HG03066 (cell line): Measurements from ENCODE around the gene SRBD1.

Experiments
- ATAC-seq: cut with Tn5 transposase; IDR thresholded peaks from one replicate; pipeline ENCODE4 v1.9.1; 2021; ENCODE audit warnings: low read depth; ENCODE audit not compliant: unreplicated experiment

Gene SRBD1

DNA sequence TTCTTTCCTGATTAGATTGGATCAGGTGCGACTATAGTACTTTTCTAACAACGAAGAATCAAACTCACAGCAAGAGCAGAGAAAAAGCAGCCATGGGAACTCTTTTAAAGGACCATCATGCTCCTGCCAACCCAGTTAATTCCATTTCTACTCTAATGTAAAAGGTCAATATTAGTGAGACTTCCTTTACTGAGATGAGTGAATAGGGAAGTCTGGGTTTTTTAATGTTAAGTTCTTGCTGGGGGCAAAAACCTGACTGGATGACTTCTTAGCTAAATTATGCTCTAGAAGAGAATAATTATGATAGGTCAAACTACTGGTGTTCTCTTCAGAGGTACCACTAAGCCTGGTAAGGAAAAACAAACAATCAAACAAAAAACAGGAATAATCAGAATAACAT lies 8.4 kb downstream of the SRBD1 start:
- ATAC-seq, result no peak

DNA sequence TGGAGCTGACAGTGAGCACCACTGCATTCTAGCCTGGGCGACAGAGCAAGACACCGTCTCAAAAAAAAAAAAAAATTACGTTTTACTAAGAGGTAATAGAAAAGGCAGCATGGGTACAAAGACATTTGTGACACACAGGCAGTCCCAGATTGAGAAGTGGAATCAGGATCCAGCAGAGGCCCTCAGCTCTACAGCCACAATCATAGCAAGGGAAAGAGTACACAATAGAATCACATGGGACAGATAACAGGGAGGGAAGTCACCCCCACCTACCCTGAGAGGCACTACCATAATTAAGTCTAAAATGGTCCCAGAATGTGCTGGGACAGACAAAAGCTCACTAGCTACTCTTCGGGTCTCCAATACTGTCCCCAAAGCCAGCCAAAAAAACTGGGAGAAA lies 12.5 kb downstream of the SRBD1 start:
- no peak for ATAC-seq

DNA sequence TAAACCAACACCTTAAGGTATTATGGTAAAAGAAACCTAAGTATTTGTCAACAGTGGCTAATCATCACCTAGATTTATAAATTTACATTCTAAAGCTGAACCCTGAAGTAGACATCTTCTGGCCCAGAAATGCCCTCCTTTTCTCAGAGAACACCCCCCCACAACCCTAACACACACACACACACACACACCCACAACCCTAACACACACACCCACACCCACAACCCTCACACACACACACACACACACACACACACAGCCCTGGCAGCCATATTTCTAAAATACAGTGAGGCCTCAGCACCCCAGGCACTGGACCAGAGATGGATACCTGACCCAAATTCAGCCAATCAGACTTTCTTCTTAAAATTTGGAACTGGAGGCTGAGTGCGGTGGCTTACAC lies 14.3 kb downstream of the SRBD1 start:
- no peak for ATAC-seq

DNA sequence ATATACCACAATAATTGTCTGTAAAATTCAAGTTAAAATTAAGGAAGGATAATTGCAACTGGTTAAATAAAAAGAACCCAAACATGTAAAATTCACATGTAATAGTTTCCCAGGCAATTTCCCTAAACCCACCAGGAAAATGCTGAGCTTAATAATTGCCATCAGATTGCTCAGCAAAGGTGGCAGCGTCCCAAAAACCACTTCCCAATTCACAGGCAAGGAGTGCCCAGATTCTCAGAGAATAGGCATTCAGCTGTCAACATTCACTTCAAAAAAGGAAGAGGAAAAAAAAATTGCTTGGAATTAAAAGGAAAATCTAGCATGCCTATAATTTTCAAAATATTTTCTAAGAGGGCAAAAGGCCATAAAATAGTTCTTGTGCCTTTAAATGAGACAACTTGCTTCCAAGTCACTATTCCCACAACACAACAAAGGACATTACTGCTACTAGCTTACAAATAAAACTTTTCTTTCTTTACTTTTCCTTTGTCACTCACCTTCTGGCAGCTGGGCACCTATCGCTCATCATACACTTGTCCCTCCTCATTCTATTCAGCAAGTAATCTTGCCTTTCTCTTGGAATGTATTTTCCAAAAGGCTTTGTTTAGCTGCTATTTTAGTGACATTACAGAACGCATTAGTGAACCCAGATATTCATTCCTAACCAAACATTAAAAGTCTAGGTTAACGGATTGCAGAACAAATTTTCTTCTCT lies 15.2 kb downstream of the SRBD1 start:
- no peak for ATAC-seq

DNA sequence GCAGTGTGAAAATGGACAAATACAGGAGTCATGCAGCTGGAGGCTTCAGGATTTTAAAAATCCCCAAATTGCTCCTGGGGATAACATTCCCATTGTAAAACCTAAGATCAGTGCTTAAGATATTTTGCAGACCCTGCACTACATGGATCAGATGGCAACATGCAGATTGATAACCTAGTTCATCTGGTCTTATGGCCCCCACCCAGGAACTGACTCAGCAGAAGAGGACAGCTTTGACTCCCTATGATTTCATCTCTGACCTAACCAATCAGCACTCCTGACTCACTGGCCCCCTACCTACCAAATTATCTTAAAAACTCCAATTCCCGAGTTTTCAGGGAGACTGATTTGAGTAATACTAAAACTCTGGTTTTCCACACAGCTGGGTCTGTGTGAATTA lies 20.0 kb downstream of the SRBD1 start:
- no peak for ATAC-seq

DNA sequence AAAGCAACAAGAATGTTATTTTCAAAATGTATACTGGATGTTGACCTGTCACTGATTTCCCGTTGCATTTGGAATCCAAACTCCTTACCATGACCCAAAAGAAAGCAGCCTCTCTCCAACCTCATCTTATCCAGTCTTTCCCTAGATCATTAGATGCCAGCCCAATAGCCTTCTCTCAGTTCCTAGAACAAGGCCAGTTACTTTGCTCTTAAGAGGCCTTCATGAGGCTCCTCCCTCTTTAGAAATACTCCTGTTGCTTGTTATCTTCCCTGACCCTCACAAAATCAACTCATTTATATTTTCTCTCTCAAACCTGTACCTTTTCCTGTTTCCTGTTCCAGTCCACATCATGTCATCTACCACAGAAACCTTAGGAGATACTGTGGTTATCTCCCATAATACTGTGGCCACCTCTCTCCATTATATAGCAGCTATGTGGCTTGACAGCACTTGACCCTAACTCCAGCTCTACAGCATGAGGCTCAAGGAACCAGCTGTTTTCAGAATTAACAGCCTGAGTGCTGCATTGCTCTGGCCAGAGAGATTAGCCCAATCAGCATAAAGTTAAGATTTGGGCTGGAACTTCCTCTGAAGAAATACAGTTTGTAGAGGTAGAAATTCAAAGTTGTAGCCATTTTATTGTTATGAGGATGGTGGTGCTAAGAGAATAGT lies 22.8 kb downstream of the SRBD1 start:
- ATAC-seq, result no peak

DNA sequence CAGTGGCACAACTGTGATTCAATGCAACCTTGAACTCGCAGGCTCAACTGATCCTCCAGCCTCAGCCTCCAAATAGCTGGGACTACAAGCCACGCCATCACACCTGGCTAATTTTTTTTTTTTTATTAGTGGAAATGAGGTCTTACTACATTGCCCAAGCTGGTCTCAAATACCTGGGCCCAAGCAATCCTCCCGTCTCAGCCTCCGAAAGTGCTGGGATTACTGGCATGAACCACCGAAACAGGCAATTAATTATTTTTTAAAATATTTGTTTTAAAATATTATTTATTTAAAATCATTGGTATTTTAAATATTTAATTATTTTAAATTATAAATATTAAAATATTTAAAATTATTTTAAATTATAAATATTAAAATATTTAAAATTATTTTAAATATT lies 24.5 kb downstream of the SRBD1 start:
- no peak for ATAC-seq

DNA sequence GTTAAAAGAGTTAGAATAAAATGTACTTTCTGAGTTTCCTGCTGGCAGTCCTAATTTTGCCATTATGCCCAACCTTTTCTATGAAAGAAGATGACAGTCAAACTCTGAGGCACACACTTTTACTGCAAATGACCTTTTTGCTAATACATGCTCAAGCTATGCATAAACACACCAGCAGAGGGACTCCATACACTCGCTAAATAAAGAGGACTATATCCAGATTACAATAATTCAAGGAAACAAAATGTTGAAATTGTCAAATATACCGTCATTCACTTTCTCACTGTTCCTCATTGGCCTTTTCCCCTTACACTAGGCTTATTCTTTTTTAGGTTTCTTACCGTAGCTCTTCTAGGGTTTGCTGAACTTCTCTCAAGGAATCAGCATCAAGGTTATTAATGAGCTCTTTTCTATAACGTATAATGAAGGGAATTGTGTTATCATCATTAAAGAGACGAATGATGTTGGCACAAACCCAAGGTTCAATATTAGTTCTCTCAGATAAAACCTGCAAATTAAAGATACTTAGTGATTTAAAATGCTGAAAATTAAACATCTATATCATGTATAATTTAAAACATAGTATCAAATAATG lies 25.7 kb downstream of the SRBD1 start:
- ATAC-seq, result no peak

DNA sequence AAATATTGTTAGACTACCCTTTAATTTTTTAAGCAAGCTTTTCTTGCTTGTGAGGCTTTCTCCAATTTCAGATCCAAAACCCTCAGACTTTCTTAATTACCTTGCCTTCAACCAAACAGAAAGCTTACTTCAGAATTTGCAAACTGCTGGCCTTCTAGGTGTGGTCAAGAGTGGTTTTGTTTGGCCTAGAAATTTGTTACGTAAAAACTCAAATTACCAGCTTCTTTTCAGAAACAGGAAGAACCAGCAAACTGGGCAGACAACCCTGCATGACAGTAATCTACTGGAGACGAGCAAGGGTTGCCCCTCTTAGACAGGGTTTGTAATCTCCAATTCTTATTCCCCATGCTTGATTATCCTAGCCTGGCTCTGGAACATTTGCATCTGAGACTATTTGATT lies 27.1 kb downstream of the SRBD1 start:
- no peak for ATAC-seq

DNA sequence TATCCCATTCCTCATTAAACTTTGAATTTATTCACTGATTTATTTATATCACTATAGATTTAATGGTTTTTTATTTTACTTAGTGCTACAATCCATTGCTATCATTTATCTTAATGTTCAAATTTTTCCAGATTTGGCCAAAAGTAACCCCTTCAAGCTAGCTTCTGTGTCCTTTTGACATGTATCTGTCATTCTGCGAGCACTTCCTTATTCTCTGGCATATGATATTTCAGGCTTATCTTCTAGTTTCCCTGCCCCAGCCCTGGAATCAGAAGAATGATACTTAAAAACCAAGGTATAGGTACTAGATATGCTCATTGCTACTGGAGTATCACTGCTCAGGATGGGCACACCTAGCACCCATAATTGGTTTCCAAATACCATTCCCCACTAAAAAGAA lies 28.5 kb downstream of the SRBD1 start:
- ATAC-seq, result no peak

DNA sequence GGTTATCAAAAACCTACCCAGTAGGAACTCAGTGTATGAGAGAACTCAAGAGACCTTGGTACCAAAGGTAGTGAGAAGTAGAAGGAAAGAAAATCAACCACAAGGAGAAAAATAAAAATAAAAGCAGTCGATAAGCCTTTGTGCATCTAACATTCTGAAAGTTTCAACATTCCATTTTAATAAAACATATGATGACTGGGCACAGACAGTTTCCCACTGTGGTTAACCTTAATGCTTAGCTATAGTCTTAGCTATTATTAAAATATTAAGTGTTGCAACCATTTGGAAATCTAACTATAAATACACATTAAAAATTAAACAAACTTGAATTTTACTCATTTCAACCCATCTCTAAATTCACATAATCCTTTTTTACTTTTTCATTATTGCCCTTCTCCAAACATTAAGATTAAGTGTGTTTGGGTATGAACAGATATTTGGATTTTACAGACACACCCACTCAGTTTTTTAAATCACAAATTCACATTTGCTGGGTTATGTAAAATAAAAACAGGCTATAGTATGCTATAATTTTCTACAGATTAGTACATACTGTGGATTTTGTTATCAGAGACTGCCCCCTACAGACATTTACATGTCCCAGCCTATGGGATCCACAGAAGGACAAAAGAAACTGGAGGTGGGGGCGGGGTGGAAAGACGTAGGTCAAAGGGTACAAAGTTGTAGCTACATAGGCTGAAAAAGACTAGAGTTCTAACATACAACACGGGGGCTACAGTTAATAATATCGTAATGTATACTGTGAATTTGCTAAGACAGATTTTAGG lies 32.8 kb downstream of the SRBD1 start:
- ATAC-seq, result no peak

DNA sequence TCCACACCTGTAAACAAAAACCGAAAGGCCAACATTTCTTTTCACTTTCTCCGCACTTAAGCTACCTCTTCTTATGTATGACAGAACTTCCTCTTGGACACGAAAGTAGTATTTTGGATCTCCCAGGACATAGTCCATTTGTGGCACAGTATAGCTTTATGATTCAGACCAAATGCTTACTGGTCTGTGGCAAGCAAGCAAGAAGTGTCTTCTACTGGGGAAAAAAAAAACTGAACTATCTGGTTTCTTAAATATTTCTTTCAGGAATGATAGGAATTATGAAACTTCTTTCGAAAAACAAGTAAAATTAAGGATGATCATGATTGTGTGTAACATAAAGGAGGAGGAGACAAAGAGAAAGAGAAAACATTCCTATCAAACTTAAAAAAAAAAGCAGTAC lies 33.6 kb downstream of the SRBD1 start:
- no peak for ATAC-seq

DNA sequence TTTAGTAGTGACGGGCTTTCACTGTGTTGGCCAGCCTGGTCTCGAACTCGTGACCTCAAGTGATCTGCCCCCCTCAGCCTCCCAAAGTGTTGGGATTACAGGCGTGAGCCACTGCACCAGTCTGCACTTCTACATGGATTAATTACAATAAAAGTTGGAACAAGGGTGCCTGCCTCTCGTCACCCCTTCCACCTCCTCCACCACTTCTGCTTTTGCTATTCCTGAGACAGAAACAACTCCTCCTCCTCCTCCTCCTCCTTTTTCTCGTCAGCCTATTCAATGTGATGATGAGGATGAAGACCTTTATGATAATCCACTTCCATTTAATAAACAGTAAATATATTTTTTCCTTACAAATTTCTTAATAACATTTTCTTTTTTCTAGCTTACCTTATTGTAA lies 35.2 kb downstream of the SRBD1 start:
- ATAC-seq, result no peak

DNA sequence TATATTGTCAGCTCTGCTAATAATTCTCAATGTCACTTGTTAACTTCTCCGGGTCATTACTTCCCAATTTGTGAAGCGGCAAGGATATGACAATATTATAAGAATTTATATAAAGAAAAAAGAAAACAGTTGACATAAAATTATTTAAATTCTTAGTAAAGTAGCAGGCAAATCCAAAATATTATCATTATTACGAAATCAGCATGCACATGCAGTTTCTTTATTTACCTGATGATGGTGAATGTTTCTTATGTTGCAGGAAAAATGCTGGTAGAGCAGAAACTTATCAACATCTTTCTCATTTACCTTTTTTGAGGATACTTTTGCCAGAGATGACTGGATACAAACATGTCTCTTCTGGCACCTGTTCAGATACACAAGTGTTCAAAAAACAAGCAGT lies 38.1 kb downstream of the SRBD1 start:
- no peak for ATAC-seq

DNA sequence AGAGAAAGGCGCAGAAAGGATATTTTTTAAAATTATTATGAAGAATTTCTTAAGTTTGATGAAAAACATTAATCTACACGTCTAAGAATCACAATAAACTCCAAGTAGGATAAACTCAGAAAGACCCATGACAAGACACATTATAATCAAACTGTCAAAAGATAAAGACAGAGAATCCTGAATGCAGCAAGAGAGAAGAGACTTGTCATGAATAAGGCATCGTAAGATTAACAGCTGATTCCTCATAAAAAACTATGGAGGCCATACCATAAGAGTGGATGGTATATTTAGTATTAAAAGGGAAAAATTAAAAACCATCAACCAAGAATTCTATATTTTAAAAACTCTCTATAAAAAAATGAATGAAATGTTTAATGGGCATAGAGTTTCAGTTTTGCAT lies 39.1 kb downstream of the SRBD1 start:
- no peak for ATAC-seq

DNA sequence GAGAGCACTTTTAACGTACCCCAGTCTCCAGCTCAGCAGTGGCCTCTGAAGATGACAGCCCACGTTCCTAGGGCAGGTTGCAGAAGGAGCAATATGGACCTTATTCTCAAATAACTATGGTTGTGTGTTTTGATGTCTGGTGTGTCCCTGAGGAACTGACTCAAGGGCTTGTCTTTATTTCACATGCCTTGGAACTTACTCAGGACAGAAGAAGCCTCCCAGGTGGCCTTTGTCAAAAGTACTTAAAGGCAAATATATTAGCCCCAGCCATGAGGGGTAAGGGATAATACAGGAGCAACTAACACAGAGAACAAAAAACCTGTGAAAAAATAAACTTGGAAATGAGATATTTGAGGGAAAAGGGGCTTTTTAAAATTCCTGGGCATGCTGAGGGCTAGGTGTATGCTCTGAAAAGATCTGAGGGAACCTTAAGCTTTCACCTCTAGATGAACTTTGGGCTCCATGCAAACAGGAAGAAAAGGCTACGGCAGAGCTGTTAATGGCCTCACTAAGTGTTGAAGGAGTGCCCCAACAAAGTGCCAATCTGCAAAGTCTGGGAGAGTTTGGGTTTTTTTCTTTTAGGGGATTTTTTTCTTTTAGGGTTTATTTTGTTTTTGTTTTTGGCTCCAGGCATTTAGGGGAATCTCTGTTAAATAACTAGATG lies 40.3 kb downstream of the SRBD1 start:
- no peak for ATAC-seq

DNA sequence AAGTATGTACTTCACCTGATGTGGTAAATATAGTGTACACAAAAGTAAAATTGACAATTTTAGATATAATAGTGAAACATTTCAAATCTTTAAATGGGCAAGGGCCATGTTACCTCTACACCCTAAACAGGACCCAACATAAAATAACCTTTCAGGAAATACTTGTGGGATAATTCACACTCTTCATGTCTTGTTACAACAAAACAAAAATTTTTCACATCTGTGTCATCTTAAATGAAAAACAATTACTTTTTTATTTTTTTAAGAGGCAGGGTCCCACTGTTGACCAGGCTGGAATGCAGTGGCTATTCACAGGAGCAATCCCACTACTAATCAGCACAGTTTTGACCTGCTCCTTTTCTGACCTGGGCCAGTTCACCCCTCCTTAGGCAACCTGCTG lies 42.1 kb downstream of the SRBD1 start:
- no peak for ATAC-seq

DNA sequence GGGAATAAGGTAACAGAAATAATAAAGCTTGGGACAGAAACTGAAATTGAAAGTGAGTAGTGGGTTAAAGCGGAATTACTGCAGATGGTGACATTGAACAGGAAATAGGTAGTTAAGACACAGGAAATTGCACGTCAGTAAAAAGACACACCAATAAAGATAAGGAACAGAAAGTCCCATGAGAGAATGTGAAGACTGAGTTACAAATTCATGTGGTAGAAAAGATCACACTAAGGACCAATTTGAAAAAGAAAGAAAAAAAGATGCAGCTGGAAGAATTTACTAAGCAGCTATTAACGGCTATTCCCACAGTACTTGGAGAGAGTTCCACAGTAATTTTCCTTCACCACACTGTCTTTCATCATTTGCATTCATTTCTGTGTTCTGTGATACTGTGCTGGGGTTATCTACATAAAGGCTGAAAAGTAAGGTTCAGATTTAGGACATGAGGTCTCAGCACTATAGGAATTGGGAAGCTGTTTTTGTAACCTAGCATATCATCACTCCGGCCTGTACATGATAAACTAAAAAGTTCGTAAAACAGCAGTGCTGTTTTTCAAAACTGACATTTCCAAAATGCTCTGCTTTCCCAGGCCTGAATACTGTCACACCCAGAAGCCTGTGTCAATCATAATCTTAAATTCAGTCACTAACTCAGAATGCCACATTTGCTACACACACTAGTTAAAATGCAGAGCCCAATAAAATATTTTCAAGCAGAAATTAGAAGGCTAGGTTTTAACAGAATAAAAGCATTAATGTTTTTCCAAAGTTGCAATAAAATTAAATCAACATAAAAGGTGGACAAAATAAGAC lies 42.9 kb downstream of the SRBD1 start:
- ATAC-seq, result peak; percentile 99

DNA sequence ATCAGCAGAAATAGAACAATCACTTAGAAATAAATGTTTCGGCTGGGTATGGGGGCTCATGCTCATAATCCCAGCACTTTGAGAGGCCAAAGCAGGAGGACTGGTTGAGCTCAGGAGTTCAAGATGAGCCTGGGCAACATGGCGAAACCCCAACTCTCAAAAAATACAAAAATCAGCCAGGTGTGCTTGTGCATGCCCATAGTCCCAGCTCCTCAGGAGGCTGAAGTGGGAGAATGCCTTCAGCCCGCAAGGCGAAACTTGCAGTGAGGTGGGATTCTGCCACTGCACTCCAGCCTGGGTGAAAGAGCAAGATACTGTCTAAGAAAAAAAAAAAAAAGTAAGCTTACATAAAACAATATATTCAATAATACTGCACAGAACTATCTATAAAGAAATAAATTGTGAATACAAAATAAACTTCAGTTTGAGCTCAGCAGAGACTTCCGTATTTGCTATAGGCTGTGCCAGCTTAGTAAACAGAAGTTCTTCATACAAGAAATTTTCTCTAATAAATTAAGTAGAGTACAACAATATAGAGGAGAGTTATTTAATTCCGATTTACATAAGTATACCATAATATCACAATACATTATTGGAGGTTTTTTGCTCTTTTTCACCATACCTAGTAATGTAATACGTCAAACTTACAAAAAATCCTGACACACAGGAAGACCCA lies 43.6 kb downstream of the SRBD1 start:
- no peak for ATAC-seq
